Omental fat pad (tissue), 4 donors: ENCODE measurements around the gene BOLA1. TPM values are rescaled to one million over a fixed set of nuclear protein-coding genes. Genes with fewer than 3 reads are reported as not detected.

Source experiments
- ATAC-seq: fragments of 150-250 bp; one replicate; pipeline ENCODE4 v1.9.1; 2016; ENCODE audit warnings: mild to moderate bottlenecking, moderate library complexity; ENCODE audit not compliant: low FRiP score
- DNase-seq: peaks from one replicate; pipeline ENCODE4 v3.0.0-alpha.2; 2019; ENCODE audit warnings: low spot score
- total RNA-seq, 4 donors: library from RNA; depleted of rRNA; stranded (reverse); fragments of >200 nt; gene quantifications; one replicate each; pipeline ENCODE4 v1.1.0, GENCODE V29; 2016
- TF ChIP-seq, protein P1 (sequence below), 3 donors: fragments of 450-650 bp; IDR thresholded peaks; one replicate each; pipeline ENCODE4 v1.5.1; 2016 to 2017; ENCODE audit warnings: antibody characterized with exemption in 3 of 3, mild to moderate bottlenecking in 3 of 3, moderate library complexity in 2 of 3

Gene BOLA1
- total RNA-seq, 4 donors from 2014 or later, result 11.5 to 28.8 (median 25.5) TPM

DNA sequence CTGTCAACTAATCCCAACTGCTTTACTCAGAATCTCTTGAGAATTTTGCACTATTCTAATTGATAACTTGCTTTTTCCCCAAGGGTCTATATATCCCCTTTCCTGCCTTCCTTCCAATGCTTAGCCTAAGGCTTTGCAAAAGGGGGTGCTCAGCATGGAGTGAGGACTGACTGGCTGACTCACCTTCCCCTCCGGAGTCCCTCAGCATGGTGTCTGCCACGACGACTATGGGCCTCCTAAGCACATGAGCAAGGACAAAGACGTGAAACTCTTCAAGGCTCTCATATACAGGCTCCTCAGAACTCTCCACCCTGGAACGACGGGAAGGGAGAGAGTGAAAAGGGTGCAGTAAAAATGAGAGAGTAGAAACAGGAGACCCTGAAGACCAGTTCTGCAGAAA, 50.5 kb downstream of the BOLA1 start:
- TF ChIP-seq, protein P1, sequence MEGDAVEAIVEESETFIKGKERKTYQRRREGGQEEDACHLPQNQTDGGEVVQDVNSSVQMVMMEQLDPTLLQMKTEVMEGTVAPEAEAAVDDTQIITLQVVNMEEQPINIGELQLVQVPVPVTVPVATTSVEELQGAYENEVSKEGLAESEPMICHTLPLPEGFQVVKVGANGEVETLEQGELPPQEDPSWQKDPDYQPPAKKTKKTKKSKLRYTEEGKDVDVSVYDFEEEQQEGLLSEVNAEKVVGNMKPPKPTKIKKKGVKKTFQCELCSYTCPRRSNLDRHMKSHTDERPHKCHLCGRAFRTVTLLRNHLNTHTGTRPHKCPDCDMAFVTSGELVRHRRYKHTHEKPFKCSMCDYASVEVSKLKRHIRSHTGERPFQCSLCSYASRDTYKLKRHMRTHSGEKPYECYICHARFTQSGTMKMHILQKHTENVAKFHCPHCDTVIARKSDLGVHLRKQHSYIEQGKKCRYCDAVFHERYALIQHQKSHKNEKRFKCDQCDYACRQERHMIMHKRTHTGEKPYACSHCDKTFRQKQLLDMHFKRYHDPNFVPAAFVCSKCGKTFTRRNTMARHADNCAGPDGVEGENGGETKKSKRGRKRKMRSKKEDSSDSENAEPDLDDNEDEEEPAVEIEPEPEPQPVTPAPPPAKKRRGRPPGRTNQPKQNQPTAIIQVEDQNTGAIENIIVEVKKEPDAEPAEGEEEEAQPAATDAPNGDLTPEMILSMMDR (IDR thresholded peaks at IDR 0.05), result no peak
- no peak for ATAC-seq
- DNase-seq, result no peak

Other genes with a start within 250 kb of the BOLA1 start
- gene FCGR1A, start 116.9 kb upstream of the BOLA1 start, total RNA-seq, result 10 to 100 TPM in 2 of 4 donors, 1 to 10 TPM in 2; 2.5 to 63.8 (median 12.2) TPM
- gene SV2A, start 18.3 kb downstream of the BOLA1 start, total RNA-seq, result 1 to 10 TPM in 1 of 4 donors, under 1 TPM in 3; 0.48 to 1.3 (median 0.70) TPM
- 10 to 100 TPM in 1 of 4 donors, 1 to 10 TPM in 3; 6.0 to 17.4 (median 9.7) TPM for gene SF3B4, start 28.2 kb downstream of the BOLA1 start, total RNA-seq
- gene MTMR11, start 37.3 kb downstream of the BOLA1 start, total RNA-seq, result 1 to 10 TPM; 3.2 to 4.8 (median 4.5) TPM
- 10 to 100 TPM; 17.0 to 37.9 (median 27.5) TPM for gene OTUD7B, start 111.2 kb downstream of the BOLA1 start, total RNA-seq
- 10 to 100 TPM; 18.0 to 42.1 (median 31.1) TPM for gene VPS45, start 168.2 kb downstream of the BOLA1 start, total RNA-seq